Measurements from ENCODE around the gene ERP29.
"Not testable (repeated sequence)": the region's sequence is repeated elsewhere in the genome, so short reads cannot be mapped to it uniquely, and the experiment has no call there.

Gene ERP29

GRCh38 chr12:112032292-112032691, 19.1 kb downstream of the ERP29 start:
- Mint-ChIP-seq H3K27ac (no peak overlapping the region), H3K27me3 (no peaks in the 10 kb centered on the region), H3K4me3 (no peak overlapping the region), H3K4me1 (ENCODE audit: low read depth) (peaks cover 15% of the 10 kb centered on the region), H3K9me3 (no peaks in the 10 kb centered on the region), H3K36me3 (ENCODE audit: low read depth) (peaks cover 89% of the 10 kb centered on the region)
- intact Hi-C loops (cut with micrococcal nuclease): no loop called here

- Mint-ChIP-seq H3K4me3 (no peak overlapping the region), H3K36me3 (ENCODE audit: low read depth) (peaks cover 94% of the 10 kb centered on the region), H3K27ac (no peak overlapping the region), H3K4me1 (ENCODE audit: low read depth) (no peaks in the 10 kb centered on the region), H3K9me3 (no peaks in the 10 kb centered on the region), H3K27me3 (no peaks in the 10 kb centered on the region)
- intact Hi-C loops (cut with micrococcal nuclease): no loop called here
Observed at GRCh38 chr12:112035219-112035785, 22.1 kb downstream of the ERP29 start.

DNA sequence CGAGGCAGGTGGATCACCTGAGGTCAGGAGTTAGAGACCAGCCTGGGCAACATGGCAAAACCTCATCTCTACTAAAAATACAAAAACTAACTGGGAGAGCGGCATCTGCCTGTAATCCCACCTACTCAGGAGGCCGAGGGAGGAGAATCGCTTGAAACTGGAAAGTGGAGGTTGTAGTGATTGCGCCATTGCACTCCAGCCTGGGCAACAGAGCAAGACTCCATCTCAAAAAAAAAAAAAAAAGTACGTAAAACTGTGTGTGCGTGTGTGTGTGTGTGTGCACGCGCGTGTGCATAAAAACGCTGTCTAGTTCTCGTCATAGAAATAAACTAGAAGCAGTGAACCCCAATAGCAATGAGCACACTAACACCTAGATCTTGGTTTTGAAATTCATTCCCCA, 23.4 kb downstream of the ERP29 start:
- H3K4me1 Mint-ChIP-seq (ENCODE audit: low read depth); H3K4me3 Mint-ChIP-seq; H3K9me3 Mint-ChIP-seq; intact Hi-C loops (cut with micrococcal nuclease); H3K27me3 Mint-ChIP-seq; H3K27ac Mint-ChIP-seq: not testable (repeated sequence)
- H3K36me3 Mint-ChIP-seq (ENCODE audit: low read depth): peaks cover 95% of the 10 kb centered on the region

DNA sequence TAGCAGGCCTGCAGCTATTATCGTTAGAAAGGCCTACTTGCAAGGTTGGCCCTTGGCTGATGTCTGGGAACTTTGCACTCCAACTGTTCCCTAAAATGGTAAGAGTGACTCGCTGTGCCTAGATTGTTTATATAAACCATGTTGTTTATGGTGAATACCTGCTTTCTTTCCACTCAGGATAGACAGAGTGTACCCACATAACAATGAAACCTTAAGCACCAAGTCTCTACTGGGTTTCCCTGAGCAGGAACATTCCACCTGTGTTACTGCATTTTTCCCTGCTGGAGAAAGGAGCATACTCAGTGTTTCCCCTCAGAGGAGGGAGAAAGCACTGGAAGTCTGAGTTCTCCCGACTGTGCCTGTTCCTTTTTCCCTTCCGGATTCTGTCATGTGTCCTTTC, 32.8 kb downstream of the ERP29 start:
- H3K27me3 Mint-ChIP-seq: no peaks in the 10 kb centered on the region
- H3K9me3 Mint-ChIP-seq: no peaks in the 10 kb centered on the region
- H3K4me3 Mint-ChIP-seq: no peak overlapping the region
- intact Hi-C loops (cut with micrococcal nuclease): no loop called here
- peaks cover 10% of the 10 kb centered on the region for H3K4me1 Mint-ChIP-seq (ENCODE audit: low read depth)
- peaks cover 93% of the 10 kb centered on the region for H3K36me3 Mint-ChIP-seq (ENCODE audit: low read depth)
- no peak overlapping the region for H3K27ac Mint-ChIP-seq

DNA sequence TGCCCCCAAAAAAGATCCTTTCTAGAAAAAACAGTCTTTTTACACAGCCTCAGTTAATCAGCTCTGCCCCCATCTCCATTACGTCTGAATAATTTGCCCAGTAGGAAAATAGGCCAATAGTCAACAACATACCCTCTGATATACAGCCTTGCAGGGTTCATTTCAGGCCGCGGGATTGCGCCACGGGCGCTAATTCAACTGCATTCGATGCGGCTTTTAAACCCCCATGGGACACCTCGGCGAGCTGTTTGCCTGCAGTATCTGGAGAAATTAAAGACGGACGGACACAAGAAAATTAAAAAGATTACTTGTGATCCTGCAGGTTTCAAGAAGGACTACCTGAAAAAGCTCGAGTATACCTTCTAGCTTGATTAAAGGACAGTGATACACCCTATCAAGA, 36.1 kb downstream of the ERP29 start:
- Mint-ChIP-seq H3K27ac (no peak overlapping the region), H3K9me3 (no peaks in the 10 kb centered on the region), H3K4me3 (no peak overlapping the region), H3K4me1 (ENCODE audit: low read depth) (peaks cover 10% of the 10 kb centered on the region), H3K27me3 (no peaks in the 10 kb centered on the region), H3K36me3 (ENCODE audit: low read depth) (peaks cover 96% of the 10 kb centered on the region)
- intact Hi-C loops (cut with micrococcal nuclease): no loop called here

GRCh38 chr12:112061137-112061536, 47.9 kb downstream of the ERP29 start:
- H3K4me3 Mint-ChIP-seq: no peak overlapping the region
- intact Hi-C loops (cut with micrococcal nuclease): no loop called here
- H3K27ac Mint-ChIP-seq: no peak overlapping the region
- peaks cover 96% of the 10 kb centered on the region for H3K36me3 Mint-ChIP-seq (ENCODE audit: low read depth)
- H3K9me3 Mint-ChIP-seq: no peaks in the 10 kb centered on the region
- peaks cover 10% of the 10 kb centered on the region for H3K4me1 Mint-ChIP-seq (ENCODE audit: low read depth)
- no peaks in the 10 kb centered on the region for H3K27me3 Mint-ChIP-seq

- intact Hi-C loops (cut with micrococcal nuclease): no loop called here
- H3K36me3 Mint-ChIP-seq (ENCODE audit: low read depth): peaks cover 96% of the 10 kb centered on the region
Observed at GRCh38 chr12:112063273-112063672, 50.0 kb downstream of the ERP29 start.

GRCh38 chr12:112066566-112066965, 53.3 kb downstream of the ERP29 start:
- no peaks in the 10 kb centered on the region for H3K9me3 Mint-ChIP-seq
- intact Hi-C loops (cut with micrococcal nuclease): no loop called here
- no peak overlapping the region for H3K27ac Mint-ChIP-seq
- no peak overlapping the region for H3K4me3 Mint-ChIP-seq
- no peaks in the 10 kb centered on the region for H3K4me1 Mint-ChIP-seq (ENCODE audit: low read depth)
- H3K27me3 Mint-ChIP-seq: no peaks in the 10 kb centered on the region
- H3K36me3 Mint-ChIP-seq (ENCODE audit: low read depth): peaks cover 97% of the 10 kb centered on the region

More at GRCh38 chr12:112063273-112063672, 50.0 kb downstream of the ERP29 start:
- Mint-ChIP-seq H3K4me1 (ENCODE audit: low read depth) (peaks cover 10% of the 10 kb centered on the region), H3K4me3 (no peak overlapping the region), H3K9me3 (no peaks in the 10 kb centered on the region), H3K27me3 (no peaks in the 10 kb centered on the region), H3K27ac (no peak overlapping the region)

Measured in dendritic cell treated with granulocyte-macrophage colony-stimulating factor and Interleukin-4, amounts not matched to agents 40 ng/mL and 50 ng/mL, for 4 days (primary cell).